Tongue (tissue), 2 donors: ENCODE results near the gene KIAA1614. TPM values are rescaled to one million over a fixed set of nuclear protein-coding genes. Genes with fewer than 3 reads are reported as not detected.

Source experiments
- DNase-seq: peaks from one replicate; pipeline ENCODE4 v3.0.0-alpha.2; 2015
- total RNA-seq: library from RNA; depleted of rRNA; stranded (reverse); fragments of >200 nt; gene quantifications from one replicate; pipeline ENCODE4 v1.2.3, GENCODE V29; 2014

The KIAA1614 gene
- total RNA-seq, 1 donor from 2014 or later, result 10.2 TPM

DNA sequence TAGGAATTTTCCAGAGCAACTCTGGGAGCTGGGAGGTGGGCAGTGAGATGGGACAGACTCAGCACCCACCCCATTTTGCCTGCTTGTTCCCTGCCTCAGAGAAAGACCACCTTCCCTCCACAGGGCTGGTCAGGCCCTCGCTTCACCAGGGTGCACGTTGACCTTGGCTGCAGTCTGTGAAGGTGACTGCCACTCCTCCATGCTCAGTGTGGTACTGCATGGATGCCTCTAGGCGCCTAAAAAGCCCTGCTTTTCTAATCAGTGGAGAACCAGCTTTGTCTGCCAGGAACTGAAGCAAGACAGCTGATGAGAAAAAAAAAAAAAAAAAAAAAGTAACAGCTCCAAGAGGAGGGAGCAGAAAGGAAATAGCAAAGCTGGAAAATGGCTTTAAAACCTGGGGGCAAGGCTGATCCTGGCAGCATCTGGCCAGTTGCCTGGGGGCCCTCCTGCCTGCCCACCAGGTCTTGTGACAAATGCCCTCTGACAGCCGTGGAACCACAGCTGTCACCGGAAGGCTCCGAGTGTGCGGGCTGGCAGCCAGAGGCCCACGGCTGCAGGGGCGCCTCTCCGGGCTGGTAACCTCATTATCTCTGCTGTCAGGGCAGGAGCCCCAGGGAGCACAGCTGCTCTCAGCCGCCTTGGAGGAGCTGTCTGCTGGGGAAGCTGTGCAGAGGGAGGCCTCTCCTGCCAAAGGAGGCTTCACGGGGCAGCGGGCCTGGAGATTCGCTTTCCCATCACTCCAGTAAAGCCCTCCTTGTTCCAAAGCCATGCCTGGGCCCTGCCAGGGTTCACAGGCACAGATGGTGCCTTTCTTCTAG lies 13.7 kb downstream of the KIAA1614 start:
- peak; percentile 98 for DNase-seq

DNA sequence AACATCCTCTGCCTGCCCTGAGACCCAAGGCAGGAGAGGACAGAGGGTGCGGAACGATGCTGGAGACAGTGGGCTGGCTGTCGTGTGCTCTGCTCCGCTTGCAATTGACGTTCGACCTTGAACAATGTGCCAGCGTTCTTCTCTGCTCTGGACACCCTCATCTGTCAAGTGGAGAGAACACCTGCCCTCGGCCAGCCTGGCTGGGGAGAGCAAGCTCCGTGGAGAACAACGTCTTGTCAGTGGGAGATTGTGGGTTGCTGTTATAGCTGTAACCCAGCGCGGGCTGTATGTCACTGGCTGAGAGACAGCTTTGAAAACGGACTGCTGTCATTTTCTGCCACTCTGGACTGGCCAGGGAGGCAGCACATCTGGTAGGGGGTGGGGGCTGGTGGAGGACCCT lies 14.7 kb downstream of the KIAA1614 start:
- peak; percentile 65 for DNase-seq

GRCh38 chr1:180927841-180928240 lies 15.1 kb downstream of the KIAA1614 start:
- DNase-seq, result peak; percentile 86

DNA sequence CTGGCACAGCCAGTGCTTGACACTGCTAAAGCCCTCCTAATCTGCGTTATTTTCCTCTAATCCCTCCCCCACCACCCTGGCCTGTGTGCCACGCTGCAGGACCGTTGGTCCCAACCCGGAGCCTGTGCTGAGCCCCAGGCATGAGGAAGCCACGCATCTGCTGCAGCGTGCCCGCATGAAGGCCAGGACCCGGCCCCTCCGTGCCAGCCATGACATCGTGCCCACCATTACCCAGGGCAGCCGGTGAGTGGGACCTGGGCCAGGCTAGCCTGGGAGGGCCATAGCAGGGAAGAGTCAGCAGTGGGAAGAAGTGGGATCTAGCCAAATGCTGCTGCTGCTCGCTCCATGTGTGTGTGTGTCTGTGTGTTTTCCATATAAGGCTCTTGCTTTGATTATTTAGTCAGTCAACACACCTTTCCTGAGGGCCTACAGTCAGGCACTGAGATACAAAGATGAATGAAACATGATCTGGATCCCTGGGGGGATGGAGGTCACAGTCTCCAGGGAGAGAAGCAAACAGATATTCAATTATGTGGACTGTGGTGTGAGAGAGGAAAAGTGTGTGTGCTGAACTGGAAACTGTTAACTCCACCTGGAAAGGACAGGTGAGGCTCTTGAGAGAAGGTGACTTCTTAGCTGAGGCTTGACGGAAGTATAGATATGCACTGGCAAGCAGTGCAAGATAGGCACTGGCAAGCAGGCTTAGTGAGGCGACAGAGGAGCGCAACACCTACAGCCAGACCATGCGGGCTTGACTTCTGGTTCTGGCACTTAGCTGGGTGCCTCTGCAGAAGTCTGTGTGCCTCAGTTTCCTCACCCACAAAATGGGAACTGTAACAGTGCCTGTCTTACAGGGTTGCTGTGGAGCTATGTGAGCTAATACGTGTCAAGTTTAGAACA lies 15.9 kb downstream of the KIAA1614 start:
- peak; percentile 83 for DNase-seq

DNA sequence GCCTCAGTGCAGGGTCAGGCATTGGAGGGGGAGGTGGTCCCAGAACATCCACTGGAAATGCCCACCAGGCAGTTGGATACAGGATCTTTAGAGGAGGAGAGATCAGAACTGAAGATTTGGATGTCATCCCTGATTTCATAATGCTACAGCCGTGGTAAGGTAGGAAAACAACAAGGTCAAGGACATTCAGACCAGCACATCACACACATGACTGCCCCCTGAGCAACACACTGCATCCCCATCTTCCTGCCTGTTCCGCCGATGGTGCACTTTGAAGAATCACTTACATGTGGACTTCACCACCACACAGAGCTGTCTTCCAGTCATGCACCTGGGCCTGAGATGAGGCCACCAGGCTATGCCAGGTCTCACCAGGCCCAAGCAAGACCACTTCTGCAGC lies 16.7 kb downstream of the KIAA1614 start:
- no peak for DNase-seq

GRCh38 chr1:180930687-180931086 lies 18.0 kb downstream of the KIAA1614 start:
- peak; percentile 84 for DNase-seq

DNA sequence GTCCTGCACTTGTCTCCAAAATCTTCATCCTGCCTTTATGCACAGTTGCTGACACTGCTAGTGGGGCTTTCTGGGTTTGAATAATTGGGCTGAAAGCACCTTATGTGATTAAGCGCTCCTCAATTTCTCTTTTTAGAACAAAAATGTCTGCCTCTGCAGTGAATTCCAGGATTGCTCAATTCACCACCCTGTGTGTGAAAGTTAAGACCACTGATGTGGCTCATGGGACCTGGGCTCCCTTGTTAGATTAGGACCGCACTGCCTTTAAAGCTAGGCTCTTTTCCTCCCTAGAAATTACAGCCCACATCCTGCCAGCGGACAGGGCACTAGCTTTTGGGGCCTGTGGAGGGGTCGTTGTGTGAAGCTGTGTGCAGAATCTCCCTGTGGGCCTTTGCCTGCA lies 18.8 kb downstream of the KIAA1614 start:
- DNase-seq, result no peak

GRCh38 chr1:180932378-180932777 lies 19.7 kb downstream of the KIAA1614 start:
- DNase-seq, result no peak

DNA sequence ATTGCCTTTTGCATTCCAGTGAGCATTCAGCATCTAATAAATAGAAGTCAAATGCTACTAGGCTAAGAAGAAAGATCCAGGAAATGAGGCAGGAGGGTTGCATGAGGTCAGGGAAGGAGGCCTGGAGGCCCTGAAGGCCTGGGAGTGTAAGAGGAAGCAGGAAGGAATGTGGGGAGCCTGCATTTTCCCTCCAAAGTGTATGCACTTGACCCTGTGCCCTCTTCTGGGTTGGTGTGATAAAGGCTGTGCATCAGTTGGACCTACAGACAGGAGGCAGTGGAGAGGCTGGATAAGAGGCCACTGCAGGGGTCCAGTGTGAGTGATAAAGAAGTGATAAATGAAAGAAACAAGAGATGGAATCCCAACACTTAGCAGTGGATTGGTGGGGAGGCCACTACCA lies 20.4 kb downstream of the KIAA1614 start:
- no peak for DNase-seq

DNA sequence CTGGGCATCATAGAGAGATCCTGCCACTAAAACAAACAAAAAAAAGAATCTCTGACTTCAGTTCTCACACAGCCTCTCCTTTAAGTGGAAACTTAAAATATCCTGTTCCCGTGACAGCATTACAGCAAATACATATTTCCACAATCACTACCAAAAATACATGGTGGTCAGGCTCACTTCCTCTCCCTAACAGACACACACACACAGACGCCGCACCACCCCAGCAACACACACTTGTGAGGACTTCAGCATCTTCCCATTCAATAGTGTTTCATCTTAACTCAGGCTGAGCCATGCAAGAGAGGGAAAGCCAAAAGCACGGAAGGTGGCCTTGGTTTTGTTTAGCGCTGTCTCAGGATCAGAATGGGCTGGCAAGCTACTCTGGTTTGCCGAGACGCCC lies 21.9 kb downstream of the KIAA1614 start:
- DNase-seq, result no peak

GRCh38 chr1:180935326-180936109 lies 22.8 kb downstream of the KIAA1614 start:
- no peak for DNase-seq

GRCh38 chr1:180936110-180937011 lies 23.7 kb downstream of the KIAA1614 start:
- no peak for DNase-seq

GRCh38 chr1:180937012-180937372 lies 24.3 kb downstream of the KIAA1614 start:
- no peak for DNase-seq

- DNase-seq, result no peak
Measured at GRCh38 chr1:180937624-180938225, 25.0 kb downstream of the KIAA1614 start.

DNA sequence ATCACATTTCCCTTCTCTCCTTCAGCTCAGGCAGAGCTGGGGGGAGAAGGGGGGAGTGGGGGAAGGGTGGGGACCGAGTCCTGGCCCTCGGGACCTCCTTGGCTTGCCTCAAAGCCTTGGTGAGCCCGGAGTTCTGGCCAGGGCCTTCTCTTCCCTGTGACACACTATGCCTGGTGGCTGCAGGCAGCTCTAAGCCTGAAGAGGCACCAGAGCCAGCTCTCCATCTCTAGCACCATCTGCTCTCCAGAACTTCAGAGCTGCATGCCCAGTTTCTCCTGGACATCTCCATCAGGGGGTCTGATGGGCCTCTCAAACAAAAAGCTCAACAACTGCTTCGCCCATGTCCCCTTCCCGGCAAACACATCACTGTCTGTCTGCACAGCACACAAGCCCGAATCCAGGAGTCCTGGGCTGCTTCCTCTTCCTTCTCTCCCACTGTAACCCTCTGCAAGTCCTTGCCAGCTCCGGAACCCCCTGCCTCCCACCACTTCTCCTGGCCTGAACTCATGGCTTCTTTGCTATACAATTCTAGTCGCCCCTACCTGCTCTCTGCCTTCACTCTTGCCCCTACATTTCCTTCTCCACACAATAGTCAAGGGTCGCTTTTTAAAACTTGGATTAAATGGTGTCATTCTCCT lies 26.5 kb downstream of the KIAA1614 start:
- DNase-seq, result no peak

- no peak for DNase-seq
Measured at GRCh38 chr1:180939711-180940103, 27.0 kb downstream of the KIAA1614 start.

DNA sequence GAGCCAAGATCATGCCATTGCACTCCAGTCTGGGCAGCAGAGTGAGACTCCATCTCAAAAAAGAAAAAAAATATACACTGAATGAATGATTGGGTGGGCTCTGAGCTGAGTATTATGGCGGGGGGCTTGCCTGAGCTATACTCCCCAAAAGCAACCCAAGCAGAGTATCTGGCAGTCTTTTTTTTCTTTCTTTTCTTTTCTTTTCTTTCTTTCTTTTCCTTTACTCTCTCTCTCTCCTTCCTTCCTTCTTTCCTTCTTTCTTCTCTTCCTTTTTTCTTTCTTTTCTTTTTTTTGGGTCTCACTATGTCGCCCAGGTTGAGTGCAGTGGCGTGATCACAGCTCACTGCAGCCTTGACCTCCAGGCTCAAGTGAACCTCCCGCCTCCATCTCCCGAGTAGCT lies 27.7 kb downstream of the KIAA1614 start:
- DNase-seq, result no peak

- DNase-seq, result no peak
Measured at GRCh38 chr1:180941518-180942275, 29.0 kb downstream of the KIAA1614 start.

DNA sequence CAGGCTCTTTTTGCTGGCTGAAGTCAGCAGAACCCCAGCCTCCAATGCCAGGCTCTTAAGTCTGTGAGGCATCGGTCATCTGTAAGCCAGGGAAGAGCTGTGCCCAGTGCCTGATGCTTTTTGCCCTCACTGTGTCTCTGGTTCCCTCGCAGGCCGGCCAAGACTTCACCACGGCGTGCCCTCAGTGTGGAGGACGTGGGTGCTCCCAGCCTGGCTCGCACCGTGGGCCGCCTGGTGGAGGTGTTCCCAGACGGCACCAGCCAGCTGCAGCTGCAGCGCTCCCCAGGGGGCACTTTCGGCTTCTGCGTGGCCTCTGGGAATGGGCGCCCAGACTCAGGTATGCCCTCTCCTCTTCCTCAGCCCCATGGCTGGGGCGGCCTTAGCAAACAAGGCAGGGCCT lies 32.5 kb downstream of the KIAA1614 start:
- DNase-seq, result no peak

DNA sequence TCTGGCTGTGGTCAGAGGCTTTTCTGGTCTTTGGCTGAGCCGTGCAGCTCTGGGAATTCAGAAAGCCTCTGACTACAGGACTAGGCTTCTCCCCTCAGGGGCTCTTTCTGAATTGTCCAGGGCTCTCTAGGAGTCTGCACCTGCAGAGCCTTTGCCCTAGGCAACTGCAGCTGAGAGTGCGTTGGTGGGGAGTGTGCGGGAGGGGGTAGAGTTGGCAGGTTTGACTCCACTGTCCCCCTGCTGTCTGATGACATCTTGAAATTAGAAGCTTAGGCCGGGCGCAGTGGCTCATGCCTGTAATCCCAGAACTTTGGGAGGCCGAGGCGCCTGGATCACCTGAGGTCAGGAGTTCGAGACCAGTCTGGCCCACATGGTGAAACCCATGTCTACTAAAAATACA lies 32.9 kb downstream of the KIAA1614 start:
- no peak for DNase-seq
